Cardiac septum (tissue), 1 donor: Measurements from ENCODE around the gene FBXO46. TPM values are rescaled to one million over a fixed set of nuclear protein-coding genes. Genes with fewer than 3 reads are reported as not detected.
"Not testable (repeated sequence)": the region's sequence is repeated elsewhere in the genome, so short reads cannot be mapped to it uniquely, and the experiment has no call there.

Source experiments
- DNase-seq: peaks from one replicate; pipeline ENCODE4 v3.0.0-alpha.2; 2020; ENCODE audit warnings: low spot score
- intact Hi-C: fragments of 100-400 bp; cut with DNase I; formaldehyde crosslinking; loops from one replicate; pipeline ENCODE4 v1.14.0; 2022
- total RNA-seq: library from RNA; stranded (reverse); fragmentation: NEBNext Ultra II Directional; extraction: Animal tissue kit (Norgen Biotek cat#: 25700); gene quantifications from one replicate; pipeline ENCODE4 v1.2.1, GENCODE V29; 2021
- donor health status: DM: no; HTN: no; CAD: no.

The FBXO46 gene
- total RNA-seq, 1 donor from 2014 or later, result 8.2 TPM

DNA sequence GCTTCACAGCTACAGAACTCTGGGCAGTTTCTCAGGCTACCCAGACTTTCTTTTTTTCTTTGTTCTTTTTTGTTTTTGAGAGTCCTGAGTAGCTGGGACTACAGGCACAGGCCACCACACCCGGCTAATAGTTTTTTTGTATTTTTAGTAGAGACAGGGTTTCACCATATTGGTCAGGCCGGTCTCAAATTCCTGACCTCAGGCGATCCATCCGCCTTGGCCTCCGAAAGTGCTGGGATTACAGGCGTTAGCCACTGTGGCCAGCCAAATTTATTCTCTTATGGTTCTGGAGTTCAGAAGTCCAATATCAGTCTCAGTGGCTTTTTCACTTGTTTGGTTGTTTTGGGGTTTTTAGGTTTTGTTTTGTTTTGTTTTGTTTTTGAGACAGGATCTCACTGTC is 14.9 kb upstream of the FBXO46 start:
- intact Hi-C loops, result no loop called here
- no peak for DNase-seq

DNA sequence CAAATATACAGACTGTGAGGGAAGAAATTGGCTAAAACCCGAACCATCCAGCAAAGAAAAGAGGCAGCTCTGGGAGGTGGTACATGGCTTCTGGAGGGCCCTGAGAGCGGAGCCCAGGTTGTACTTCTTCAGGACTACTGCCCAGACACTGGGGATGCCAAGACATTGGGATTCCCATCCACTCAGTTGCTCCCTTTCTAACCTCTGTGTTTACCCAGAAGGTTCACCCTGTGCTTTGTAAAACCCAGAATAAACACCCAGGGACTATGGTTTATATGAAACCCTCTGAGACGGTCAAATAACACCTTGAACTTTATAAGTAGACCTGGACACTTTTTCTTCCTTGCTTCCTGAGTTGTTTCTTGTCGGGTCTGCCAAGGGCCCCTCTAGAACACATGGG is 12.3 kb upstream of the FBXO46 start:
- no peak for DNase-seq
- intact Hi-C loops, result no loop called here

DNA sequence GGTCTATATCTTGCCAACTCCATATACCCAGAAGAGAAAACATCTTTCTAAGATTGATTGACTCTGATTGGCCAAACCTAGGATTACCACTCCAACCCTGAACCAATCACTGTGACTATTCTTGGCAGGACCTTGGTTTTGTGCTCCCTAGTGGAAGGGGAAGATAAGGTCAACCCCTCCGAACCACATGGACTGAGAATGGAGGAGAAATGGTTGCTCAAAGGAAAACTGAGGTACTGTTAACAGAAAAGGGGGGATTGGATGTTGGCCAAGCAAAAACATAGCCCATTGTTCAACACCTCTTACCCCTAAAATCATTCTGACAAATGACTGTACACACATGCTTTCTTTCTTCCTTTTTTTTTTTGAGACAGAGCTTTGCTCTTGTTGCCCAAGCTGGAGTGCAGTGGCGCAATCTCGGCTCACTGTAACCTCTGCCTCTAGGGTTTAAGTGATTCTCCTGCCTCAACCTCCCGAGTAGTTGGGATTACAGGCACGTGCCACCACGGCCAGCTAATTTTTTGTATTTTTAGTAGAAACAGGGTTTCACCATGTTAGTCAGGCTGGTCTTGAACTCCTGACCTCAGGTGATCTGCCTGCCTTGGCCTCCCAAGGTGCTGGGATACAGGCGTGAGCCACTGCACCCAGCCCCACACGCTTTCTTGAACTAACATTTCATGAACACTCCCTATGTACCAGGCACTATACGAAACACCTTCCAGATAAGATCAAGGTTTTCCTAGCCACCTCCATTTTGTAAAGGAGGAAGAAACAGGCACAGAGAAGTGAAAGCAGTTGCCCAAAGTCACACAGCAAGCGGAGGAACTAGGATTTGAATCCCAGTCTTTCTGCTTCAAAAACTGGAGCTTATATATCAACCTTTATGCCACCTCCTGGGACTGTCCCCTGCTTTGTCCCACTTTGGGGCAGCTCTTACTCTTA is 9.1 kb upstream of the FBXO46 start:
- DNase-seq, result no peak
- intact Hi-C loops, result no loop called here

DNA sequence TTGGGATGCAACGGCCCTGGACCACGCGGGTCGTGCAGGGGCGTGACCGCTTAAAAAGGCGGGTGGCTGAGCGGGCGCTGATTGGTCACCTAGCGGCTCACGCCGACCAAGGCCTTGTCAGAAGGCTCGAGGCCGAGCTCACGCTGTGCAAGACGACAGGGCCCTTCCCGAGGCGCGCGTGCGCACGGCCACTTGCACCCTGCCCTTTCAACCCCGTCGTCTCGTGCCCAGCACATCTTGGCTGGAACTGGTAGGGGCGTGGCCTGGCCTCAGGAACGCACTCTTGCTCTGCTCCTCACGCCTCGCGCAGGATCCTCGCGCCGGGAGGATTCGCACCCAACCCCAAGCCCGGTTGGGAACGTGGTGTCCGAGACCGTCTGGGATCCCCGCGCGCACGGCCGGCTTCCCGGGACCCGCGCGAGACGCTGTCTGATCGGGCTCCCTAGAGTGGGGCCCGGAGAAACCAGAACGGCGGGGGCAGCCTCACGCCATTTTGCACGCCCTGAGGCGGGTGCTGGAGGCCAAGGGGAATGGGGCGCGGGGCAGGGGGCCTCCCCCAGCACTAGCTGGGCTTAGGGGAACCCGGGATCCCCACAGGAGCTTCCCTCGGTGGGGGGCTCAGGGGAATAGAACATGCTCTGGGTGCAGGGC is 2.6 kb upstream of the FBXO46 start, which contains the start of gene MEIOSIN:
Gene MEIOSIN, plus strand, starts transcription at position 280 of the 651 bp plus-strand sequence. CDS start 1,938 bp downstream, outside the sequence.
- intact Hi-C loops, result loop anchor here (5.0 kb wide), 1 partner anchor 41 kb away; the partner anchor contains the start of genes QPCTL and SNRPD2
- no peak for DNase-seq

DNA sequence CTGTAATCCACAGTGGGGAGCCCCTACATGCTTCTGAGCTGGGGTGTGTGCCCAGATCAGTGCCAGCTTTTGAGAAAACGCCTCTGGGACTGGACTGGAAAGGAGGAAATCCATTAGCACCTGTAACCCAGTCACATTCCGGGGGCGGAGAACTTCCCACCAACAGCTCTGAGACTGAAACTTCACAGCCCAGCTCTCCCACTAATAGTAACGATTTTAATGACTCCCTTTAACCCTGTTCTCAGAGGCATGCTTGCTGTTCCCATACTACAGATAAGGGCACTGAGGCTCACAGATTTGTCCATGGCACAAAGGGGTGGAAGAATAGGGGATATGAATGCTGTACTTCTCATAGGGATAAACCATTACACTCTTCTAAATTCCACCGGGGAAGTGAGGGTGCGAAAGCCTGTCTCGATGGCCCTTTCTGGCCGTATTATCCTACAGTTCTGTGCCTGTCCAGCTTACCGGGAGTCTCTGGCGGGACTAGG is 851 bp downstream of the FBXO46 start:
- intact Hi-C loops, result loop anchor here (2.0 to 5.0 kb wide), 3 partner anchors 13 to 38 kb away; partner anchors contain the start of genes QPCTL and SNRPD2
- DNase-seq, result no peak

DNA sequence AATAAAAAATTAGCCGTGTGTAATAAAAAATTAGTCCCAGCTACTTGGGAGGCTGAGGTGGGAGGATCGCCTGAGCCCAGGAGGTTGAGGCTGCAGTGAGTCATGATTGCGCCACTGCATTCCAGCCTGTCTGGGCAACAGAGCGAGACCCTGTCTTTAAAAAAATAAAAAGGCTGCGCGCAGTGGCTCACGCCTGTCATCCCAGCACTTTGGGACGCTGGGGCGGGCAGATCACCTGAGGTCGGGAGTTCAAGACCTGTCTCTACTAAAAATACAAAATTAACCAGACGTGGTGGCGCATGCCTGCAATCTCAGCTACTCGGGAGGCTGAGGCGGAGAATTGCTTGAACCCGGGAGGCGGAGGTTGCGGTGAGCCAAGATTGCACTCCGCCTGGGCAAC is 2.0 kb downstream of the FBXO46 start:
- DNase-seq, intact Hi-C loops: not testable (repeated sequence)

DNA sequence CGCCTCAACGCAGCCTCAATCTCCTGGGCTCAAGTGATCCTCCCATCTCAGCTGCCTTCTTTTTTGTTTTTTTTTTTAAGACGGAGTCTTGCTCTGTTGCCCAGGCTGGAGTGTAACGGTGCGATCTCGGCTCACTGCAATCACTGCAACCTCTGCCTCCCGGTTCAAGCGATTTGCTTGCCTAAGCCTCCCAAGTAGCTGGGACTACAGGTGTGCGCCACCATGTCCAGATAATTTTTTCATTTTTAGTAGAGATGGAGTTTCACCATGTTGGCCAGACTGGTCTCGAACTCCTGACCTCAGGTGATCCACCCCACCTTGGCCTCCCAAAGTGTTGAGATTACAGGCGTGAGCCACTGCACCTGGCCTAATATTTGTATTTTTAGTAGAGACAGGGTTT is 10.6 kb downstream of the FBXO46 start:
- intact Hi-C loops, DNase-seq: not testable (repeated sequence)

DNA sequence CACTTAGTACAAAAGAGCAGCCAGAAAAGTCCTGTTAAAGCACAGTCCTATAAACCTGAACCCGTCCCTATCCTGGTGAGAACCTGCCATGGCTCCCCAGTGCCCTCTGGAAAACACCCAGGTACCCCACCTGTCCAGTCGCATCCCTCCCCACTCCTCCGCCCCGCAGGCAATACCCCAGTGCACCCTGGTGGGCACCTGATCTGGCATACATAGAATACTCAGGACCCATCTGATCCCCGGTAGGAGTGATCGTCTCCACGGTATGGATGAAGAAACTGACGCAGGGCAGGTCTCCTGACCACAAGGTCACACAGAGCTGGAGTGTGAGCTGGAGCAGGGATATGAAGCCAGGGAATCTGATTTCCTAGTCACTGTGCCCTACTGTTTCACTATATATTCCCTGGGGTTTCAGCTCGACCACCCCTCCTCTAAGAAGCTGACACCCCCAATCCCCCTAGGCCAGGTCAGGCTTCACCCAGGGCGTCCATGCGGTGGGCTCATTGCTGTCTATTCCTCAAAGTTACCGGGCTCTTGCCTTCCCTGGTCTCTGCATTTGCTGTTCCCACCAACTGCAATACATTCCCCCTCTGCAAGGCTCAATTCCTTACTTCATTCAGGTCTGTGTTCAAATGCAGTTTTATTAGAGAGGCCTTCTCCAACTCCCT is 12.6 kb downstream of the FBXO46 start:
- intact Hi-C loops, result loop anchor here (2.0 kb wide), 3 partner anchors 13 to 51 kb away; partner anchors contain the start of genes FBXO46, QPCTL and SIX5
- DNase-seq, result no peak

DNA sequence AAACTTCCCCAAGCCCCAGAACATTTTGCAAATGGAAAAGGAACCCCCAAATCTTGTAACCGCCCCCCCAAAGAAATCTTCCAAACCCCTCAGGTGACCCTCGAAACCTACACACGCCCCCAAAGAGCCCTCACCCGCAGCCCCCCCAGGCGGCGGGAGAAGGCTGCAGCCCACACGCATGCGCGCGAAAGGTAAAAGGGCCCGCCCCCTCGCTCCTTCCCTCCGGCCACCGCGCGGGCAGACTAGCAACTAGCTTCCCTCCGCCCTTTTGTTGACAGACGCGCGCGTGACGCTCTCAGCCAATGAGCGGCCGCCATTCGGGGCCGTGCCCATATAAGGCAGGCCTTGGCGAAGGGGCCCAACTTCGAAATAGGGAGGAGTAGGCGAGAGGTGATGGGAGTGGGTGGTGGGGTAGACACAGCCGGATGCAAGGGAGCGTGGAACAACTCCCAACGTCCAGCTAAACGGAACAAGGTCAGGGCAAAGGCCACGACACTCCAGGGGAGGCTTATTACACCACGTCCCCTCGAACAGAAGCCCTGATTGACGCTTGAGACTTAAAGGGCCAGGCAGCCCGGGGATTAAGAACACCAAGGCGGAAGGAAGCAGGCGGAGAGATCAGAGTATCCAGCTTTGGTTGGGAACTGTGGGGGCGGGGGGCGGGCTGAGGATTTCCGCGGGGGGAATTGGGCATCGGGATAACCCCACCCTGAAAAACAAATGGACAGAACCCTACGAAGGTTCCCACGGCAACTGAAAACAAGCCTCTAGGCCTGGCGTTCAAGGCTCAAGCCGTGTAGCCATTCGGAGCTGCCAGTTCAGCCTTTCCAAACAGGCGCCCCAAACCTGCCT is 13.3 kb downstream of the FBXO46 start:
- peak; percentile 100 for DNase-seq
- intact Hi-C loops, result loop anchor here (2.0 kb wide), 3 partner anchors 13 to 51 kb away; partner anchors contain the start of genes FBXO46, QPCTL and SIX5

DNA sequence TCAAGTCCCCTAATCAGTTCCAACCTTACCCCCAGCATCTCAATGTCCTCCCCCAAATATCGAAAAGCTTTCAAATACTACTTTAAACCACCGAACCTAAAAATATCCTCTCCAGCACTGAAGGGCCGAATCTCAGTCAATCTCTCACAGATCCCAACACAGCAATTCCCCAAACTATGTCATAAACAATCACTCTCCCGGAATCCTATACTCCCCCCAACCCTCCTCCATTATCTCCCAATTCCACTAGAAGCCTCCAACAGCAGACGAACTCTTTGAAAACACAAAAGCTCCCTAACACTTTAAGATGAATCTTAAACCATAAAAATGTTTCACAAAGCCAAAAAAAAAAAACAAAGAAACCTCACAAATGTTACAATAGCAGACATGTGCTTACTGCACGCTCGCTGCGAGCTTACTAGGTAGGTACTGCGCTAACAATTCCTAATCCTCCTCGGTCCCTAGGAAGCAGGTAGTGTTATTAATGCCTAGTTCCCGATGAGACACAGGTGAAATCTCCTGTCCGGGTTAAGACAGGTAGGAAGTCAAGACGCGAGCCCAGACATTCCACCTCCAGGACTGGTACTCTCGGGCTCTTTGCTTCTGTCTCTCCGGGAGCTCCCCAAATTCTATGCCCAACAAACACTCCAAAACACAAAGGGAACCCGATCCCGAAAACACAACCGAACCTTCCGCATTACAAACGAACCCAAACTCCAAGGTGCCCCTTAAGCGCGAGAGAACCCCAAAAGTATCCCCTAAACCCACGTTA is 14.2 kb downstream of the FBXO46 start:
- DNase-seq, result no peak
- intact Hi-C loops, result loop anchor here (2.0 kb wide), 3 partner anchors 14 to 52 kb away; partner anchors contain the start of genes FBXO46, QPCTL and SIX5

DNA sequence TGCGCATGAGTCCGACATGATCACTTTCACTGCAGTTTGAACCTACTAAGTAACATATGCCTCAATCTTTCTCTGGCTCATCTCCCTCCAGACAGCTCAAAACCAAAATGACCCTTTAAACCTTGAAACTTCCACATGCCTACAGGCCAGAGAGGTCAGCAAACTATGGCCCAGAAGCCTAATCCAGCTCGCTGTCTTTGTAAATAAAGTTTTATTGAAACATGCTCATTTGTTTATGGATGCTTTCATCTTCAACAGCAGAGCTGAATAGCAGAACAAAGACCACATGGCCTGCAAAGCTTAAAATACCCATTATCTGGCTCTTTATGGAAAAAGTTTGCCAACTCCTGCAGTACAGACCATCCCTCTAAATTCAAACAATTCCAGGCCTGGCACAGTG is 15.6 kb downstream of the FBXO46 start:
- intact Hi-C loops, result no loop called here
- DNase-seq, result no peak

DNA sequence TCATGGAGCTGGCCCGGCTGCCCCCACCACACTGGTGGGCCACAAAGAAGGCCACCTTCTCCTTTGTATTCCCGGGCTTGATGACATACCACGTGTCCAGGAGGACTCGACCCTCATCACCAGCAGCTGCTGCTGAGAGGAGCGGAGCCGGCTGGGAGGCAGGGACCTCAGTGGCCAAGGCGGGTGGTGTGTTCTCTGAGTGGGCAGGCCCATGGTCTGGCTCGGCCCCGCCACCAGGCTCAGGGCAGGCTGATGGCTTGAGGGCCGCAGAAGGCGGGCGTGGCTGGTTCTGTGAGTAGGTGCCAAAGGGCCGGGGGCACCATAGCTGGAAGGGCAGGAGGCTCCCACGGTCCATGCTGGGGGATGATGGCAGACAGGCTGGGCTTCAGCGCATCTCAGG is 17.6 kb downstream of the FBXO46 start:
- DNase-seq, result no peak
- intact Hi-C loops, result no loop called here

DNA sequence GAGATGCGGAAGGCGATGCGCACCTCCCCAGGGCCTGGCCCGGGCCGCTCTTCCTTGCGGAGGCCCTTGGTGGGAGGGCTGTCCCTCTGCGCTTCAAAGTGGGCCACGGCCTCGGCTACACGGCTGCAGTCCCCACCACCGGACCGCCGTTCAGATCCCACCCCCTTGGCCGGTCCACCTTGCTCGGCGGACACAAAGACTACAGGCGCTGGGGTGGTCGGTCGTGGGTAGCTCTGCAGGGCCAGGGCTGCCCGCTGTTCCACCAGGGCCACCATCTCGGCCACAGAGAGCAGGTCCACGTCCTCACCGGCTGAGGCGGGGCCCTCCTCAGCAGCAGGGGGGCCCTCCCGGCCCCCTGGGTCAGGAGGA is 18.0 kb downstream of the FBXO46 start:
- DNase-seq, result no peak
- intact Hi-C loops, result no loop called here

DNA sequence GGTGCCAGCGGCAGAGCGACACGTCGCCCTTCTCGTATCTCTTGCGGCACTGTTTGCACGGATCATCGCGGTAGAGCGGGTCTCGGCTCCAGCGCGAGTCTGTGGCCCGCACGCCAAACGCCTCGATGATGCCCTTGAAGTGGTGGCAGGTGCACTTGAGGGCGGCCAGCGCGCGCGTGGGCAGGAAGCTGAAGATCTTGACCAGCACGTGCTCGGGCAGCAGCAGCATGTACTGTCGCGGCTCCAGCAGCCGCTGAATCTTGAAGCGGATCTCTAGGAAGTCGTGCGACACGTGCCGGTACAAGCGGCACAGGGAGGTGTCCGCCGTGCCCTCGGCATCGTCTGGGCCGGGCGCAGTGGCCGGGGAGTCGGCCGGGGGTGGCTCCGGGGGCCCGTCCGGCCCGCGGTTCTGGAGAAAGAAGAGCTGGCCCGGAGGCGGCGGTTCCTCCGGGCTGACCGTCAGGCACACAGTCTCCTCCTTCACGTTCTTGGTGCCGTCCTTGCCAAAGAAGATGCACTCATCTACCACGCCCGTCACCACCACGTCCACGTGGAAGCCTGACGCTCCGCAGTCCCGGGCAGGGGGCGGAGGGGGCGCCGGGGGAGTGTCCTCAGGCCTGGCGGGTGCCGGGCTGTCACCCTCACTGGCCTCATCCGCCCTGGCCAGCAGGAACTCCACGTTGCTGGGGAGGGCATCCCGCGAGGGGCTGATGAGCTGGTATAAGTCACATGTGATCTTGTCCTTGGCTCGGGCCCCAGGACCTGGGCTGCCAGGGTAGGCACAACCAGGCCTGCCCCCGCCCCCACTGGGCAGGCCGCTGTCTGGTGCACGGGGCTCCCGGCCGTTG is 18.6 kb downstream of the FBXO46 start:
- intact Hi-C loops, result no loop called here
- no peak for DNase-seq

DNA sequence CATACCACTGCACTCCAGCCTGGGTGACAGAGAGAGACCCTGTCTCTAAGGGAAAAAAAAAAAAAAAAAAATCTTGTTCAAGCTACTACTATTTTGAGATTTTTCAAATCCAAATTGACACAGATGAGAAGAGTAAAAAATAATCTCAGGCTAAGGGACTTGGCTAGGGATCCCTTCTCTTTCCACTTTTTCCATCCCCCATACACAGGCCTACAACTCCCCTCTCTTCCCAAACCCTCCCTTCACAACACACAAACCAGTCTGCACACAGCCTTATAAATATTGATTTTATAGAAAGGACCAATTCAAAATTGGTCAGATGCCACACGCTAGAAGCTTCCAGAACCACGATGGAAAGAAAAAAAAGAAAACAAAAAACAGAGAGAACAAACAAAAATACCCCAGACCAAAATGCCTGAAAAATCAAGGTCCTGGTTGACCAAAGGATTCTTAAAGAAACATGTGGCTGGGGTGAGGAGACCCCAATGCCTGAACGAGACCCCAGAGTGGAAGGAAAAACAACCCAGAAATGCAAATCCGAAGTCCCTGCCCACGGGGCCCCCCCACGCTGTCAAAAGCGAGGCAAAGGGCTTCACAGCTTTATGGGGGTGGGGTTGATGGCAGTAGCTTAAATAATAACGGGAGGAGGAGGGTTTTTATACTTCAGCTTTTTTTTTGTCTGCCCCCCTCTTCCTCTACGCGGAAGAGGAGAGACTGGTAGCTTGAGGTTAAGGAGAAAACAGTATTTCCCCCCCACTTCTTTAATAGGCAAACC is 20.2 kb downstream of the FBXO46 start:
- intact Hi-C loops, result no loop called here

DNA sequence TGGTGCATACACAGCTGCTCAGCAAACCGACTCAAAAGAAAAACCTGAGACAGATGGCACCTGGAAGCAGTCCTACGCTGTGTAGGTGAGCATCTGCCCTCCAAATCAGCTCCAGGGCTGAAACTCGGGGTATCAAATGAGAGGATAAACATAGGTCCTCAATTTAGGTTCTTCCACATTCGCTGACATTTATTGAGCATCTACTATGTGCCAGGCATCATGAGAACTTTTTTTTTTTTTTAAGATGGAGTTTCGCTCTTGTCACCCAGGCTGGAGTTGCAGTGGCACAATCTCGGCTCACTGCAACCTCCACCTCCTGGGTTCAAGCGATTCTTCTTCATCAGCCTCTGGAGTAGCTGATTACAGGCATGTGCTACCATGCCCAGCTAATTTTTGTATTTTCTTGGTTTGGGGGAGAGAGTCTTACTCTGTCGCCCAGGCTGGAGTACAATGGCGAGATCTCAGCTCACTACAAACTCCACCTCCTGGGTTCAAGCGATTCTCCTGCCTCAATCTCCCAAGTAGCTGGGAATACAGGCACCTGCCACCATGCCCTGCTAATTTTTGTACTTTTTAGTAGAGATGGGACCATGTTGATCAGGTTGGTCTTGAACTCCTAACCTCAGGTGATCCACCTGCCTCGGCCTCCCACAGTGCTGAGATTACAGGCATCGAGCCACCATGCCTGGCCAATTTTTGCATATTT is 24.8 kb downstream of the FBXO46 start:
- intact Hi-C loops, result no loop called here
- no peak for DNase-seq

More for the DNA sequence above, 20.2 kb downstream of the FBXO46 start:
- DNase-seq, result no peak
